ENCODE results near the gene GPR39. TPM values are rescaled to one million over a fixed set of nuclear protein-coding genes. Genes with fewer than 3 reads are reported as not detected.

GPR39 gene
- total and polyA plus RNA-seq, 2 donors (not counting 3 experiments of a cell fraction or from before 2014, with no cell fraction given) = 0.03 to 0.20 TPM

GRCh38 chr2:132609101-132609890 lies 192.7 kb downstream of the GPR39 start:
- H2AFZ ChIP-seq (ENCODE audit: low read depth, low read length) = no peak overlapping the region
- no peak overlapping the region for H3K27ac ChIP-seq (ENCODE audit: insufficient read depth, low read depth, low read length)
- DNase-seq (ENCODE audit: low read depth, low spot score) (no peak), FAIRE-seq (no peak)
- TF ChIP-seq MYC (IDR thresholded peaks at IDR 0.05; ENCODE audit: low read depth, low read length) (no peak), POLR2AphosphoS5 (IDR thresholded peaks at IDR 0.05; ENCODE audit: insufficient read depth, low read depth, low read length) (no peak), FOS (IDR thresholded peaks at IDR 0.05; ENCODE audit: borderline replicate concordance, insufficient read depth, low read length) (no peak), JUN (IDR thresholded peaks at IDR 0.05; ENCODE audit: borderline replicate concordance, insufficient read depth, insufficient read length, low read depth) (no peak), EZH2 (IDR thresholded peaks at IDR 0.05; ENCODE audit: borderline replicate concordance, low read depth, low read length, severe bottlenecking) (no peak), POLR2A (IDR thresholded peaks at IDR 0.05; ENCODE audit: low read depth, low read length) (no peak), MAX (IDR thresholded peaks at IDR 0.05; ENCODE audit: insufficient read depth, insufficient read length) (no peak), CTCF (IDR thresholded peaks at IDR 0.05; ENCODE audit: extremely low read depth in 1 of 2, insufficient read depth in 1 of 2, low read depth in 1 of 2, low read length in 2 of 2) (no peak), GATA2 (IDR thresholded peaks at IDR 0.05; ENCODE audit: insufficient read depth, insufficient read length, low read depth, low read length) (no peak)
- no peaks in the 10 kb centered on the region for H3K79me2 ChIP-seq (ENCODE audit: control insufficient read depth, insufficient read depth, low read length)
- ChIA-PET POLR2A (no interaction called here), CTCF (no interaction called here)
- H3K4me2 ChIP-seq (ENCODE audit: insufficient read depth, low read length) = no peak overlapping the region
- no peaks in the 10 kb centered on the region for H3K36me3 ChIP-seq (ENCODE audit: control insufficient read depth in 2 of 2, extremely low read depth in 1 of 2, insufficient read depth in 2 of 2, low read length in 2 of 2)
- H3K27me3 ChIP-seq (ENCODE audit: control insufficient read depth in 2 of 2, insufficient read depth in 2 of 2, low read length in 2 of 2) = no peaks in the 10 kb centered on the region
- no TSS peak for BruUV-seq (replicated peaks)
- no peak overlapping the region for H3K9ac ChIP-seq (replicated peaks; ENCODE audit: extremely low read depth, insufficient read depth, low read length)
- intact Hi-C loops (cut with micrococcal nuclease) = no loop called here
- no peak overlapping the region for H3K4me3 ChIP-seq (replicated peaks in 1 of 3; ENCODE audit: insufficient read depth in 1 of 3, low read depth in 1 of 3, low read length in 3 of 3)
- no peaks in the 10 kb centered on the region for H3K4me1 ChIP-seq (ENCODE audit: control insufficient read depth, extremely low read depth, insufficient read depth, low read length)
- no peaks in the 10 kb centered on the region for H4K20me1 ChIP-seq (replicated peaks; ENCODE audit: control insufficient read depth, extremely low read depth, insufficient read depth, low read length)
- H3K9me3 ChIP-seq (replicated peaks; ENCODE audit: control insufficient read depth, insufficient read depth, low read length) = no peaks in the 10 kb centered on the region
- H3K9me1 ChIP-seq (replicated peaks; ENCODE audit: control insufficient read depth, extremely low read depth, insufficient read depth, low read length) = no peaks in the 10 kb centered on the region
- dilution Hi-C loops (cut with MboI; ENCODE audit: extremely low pct_ligation_motif_present, low sequenced_read_pairs) = no loop called here
